HCT116 (cell line): ENCODE data around the gene IQCH. TPM values are rescaled to one million over a fixed set of nuclear protein-coding genes. Genes with fewer than 3 reads are reported as not detected.

ENCODE experiments used
- ATAC-seq: fragments of 200-7000 bp; cut with Tn5 transposase; 2 replicates; pipeline ENCODE4 v1.9.1; 2020; ENCODE audit warnings: mild to moderate bottlenecking, moderate library complexity
- BruUV-seq: library from RNA; stranded (reverse); fragments of 400-500 nt; replicated peaks from 2 replicates; lab custom pipeline; 2021; lab: Mats Ljungman, UMichigan
- CTCF ChIA-PET: fragments of 300-600 bp; sonication (Branson Sonifier 250); formaldehyde crosslinking; loops from one replicate; lab custom pipeline; 2021; ENCODE audit warnings: antibody characterized with exemption; lab: Charles Lee
- POLR2A ChIA-PET: fragments of 300-600, 350-600 bp; sonication (Branson Sonifier 250); formaldehyde crosslinking; loops from one replicate; lab custom pipeline; 2021; ENCODE audit warnings: antibody characterized with exemption; lab: Charles Lee
- RAD21 ChIA-PET, 2 experiments: fragments of 300-600 bp; sonication (Branson Sonifier 250); formaldehyde crosslinking; loops; one replicate each; lab custom pipeline; 2023; ENCODE audit warnings: low total read pairs in 2 of 2; ENCODE audit not compliant: uncharacterized antibody in 2 of 2, unreplicated experiment in 2 of 2, low non-redundant PET in 1 of 2; lab: Charles Lee
- DNase-seq: peaks from one replicate; pipeline ENCODE4 v3.0.0-alpha.2; 2010; ENCODE audit warnings: low read depth, low spot score
- H2AFZ ChIP-seq: fragments of 200-600 bp; shearing (Covaris generic), sonication (generic); 2 replicates; pipeline ENCODE4 v1.6.1; 2017; ENCODE audit warnings: low read depth, mixed run types, mixed read lengths, antibody characterized with exemption, low read length; ENCODE audit not compliant: poor library complexity, severe bottlenecking
- H3K27ac ChIP-seq: 2 replicates; pipeline ENCODE4 v1.5.1; 2012; ENCODE audit warnings: low read depth, low read length
- H3K27me3 ChIP-seq: fragments of 200-600 bp; sonication (generic); 2 replicates; pipeline ENCODE4 v1.6.1; 2016; ENCODE audit warnings: mixed run types, low read length, mixed read lengths; ENCODE audit not compliant: insufficient read depth
- H3K36me3 ChIP-seq, 2 experiments: fragments of 200-500 bp in 1 of 2; fragments of 200-600 bp in 1 of 2; sonication (Bioruptor generic) in 1 of 2; sonication (generic) in 1 of 2; 2 replicates each; pipeline versions ENCODE4 v1.5.1 to v1.6.1; 2014 to 2016; ENCODE audit warnings: low read length in 2 of 2, inconsistent platforms in 1 of 2, mixed read lengths in 1 of 2, mixed run types in 1 of 2; ENCODE audit not compliant: insufficient read depth in 2 of 2, control insufficient read depth in 1 of 2
- H3K4me1 ChIP-seq, 2 experiments: fragments of 200-600 bp in 1 of 2; sonication (generic) in 1 of 2; 2 replicates each; pipeline versions ENCODE4 v1.5.1 to v1.6.1; 2012 to 2017; ENCODE audit warnings: low read length in 2 of 2, inconsistent platforms in 1 of 2, mild to moderate bottlenecking in 1 of 2, mixed read lengths in 1 of 2, mixed run types in 1 of 2, moderate library complexity in 1 of 2; ENCODE audit not compliant: insufficient read depth in 2 of 2, control insufficient read depth in 1 of 2
- H3K4me2 ChIP-seq: fragments of 200-600 bp; sonication (generic); 2 replicates; pipeline ENCODE4 v1.6.1; 2017; ENCODE audit warnings: mixed run types, low read length, mixed read lengths
- H3K4me3 ChIP-seq, 2 experiments: fragments of 200-600 bp in 1 of 2; sonication (generic) in 1 of 2; replicated peaks in 1 of 2; 2 replicates each; pipeline ENCODE4 v1.5.1; 2011 to 2016; ENCODE audit warnings: low read length in 2 of 2, control low read depth in 1 of 2, low read depth in 1 of 2, mild to moderate bottlenecking in 1 of 2, mixed read lengths in 1 of 2, mixed run types in 1 of 2
- H3K79me2 ChIP-seq: fragments of 200-600 bp; sonication (generic); 2 replicates; pipeline ENCODE4 v1.6.1; 2017; ENCODE audit warnings: mild to moderate bottlenecking, mixed run types, low read length, moderate library complexity, mixed read lengths; ENCODE audit not compliant: insufficient read depth
- H3K9ac ChIP-seq: fragments of 200-600 bp; sonication (generic); 2 replicates; pipeline ENCODE4 v1.6.1; 2016; ENCODE audit warnings: low read length, mixed read lengths
- H3K9me2 ChIP-seq: fragments of 200-600 bp; sonication (generic), shearing (Covaris generic); 2 replicates; pipeline ENCODE4 v1.6.1; 2017; ENCODE audit warnings: mixed run types, mild to moderate bottlenecking, moderate library complexity; ENCODE audit not compliant: insufficient read depth
- H3K9me3 ChIP-seq, 2 experiments: fragments of 200-500 bp in 1 of 2; fragments of 200-600 bp in 1 of 2; sonication (Bioruptor generic) in 1 of 2; sonication (generic) in 1 of 2; 2 replicates each; pipeline ENCODE4 v1.6.1; 2014 to 2017; ENCODE audit warnings: low read length in 2 of 2, mixed read lengths in 2 of 2, inconsistent platforms in 1 of 2, low read depth in 1 of 2, mild to moderate bottlenecking in 1 of 2, mixed run types in 1 of 2, moderate library complexity in 1 of 2; ENCODE audit not compliant: control insufficient read depth in 1 of 2, insufficient read depth in 1 of 2
- H4K20me1 ChIP-seq: fragments of 200-600 bp; sonication (generic), shearing (Covaris generic); 2 replicates; pipeline ENCODE4 v1.6.1; 2017; ENCODE audit warnings: mixed run types, mild to moderate bottlenecking, moderate library complexity; ENCODE audit not compliant: insufficient read depth
- CEBPB ChIP-seq: IDR thresholded peaks from 2 replicates; pipeline ENCODE4 v1.6.1; 2012; ENCODE audit warnings: low read depth
- ELF1 ChIP-seq: IDR thresholded peaks from 2 replicates; pipeline ENCODE4 v1.6.1; 2012; ENCODE audit warnings: low read depth, borderline replicate concordance
- EZH2phosphoT487 ChIP-seq: fragments of 200-600 bp; IDR thresholded peaks from 2 replicates; pipeline ENCODE4 v1.6.1; 2018; ENCODE audit warnings: antibody characterized with exemption, borderline replicate concordance
- JUND ChIP-seq: IDR thresholded peaks from 2 replicates; pipeline ENCODE4 v1.6.1; 2012
- POLR2AphosphoS5 ChIP-seq: IDR thresholded peaks from 2 replicates; pipeline ENCODE4 v1.6.1; 2011; ENCODE audit warnings: mild to moderate bottlenecking, low read depth, low read length, moderate library complexity
- SIN3A ChIP-seq: IDR thresholded peaks from 2 replicates; pipeline ENCODE4 v1.6.1; 2012; ENCODE audit warnings: low read depth
- SP1 ChIP-seq: IDR thresholded peaks from 2 replicates; pipeline ENCODE4 v1.6.1; 2012; ENCODE audit warnings: low read depth
- SRF ChIP-seq: IDR thresholded peaks from 2 replicates; pipeline ENCODE4 v1.6.1; 2012; ENCODE audit warnings: low read depth
- TCF7L2 ChIP-seq: IDR thresholded peaks from 2 replicates; pipeline ENCODE4 v1.7.0; 2011; ENCODE audit warnings: borderline replicate concordance, inconsistent platforms; ENCODE audit not compliant: insufficient read depth, insufficient read length; ENCODE audit errors: extremely low read depth
- YY1 ChIP-seq: IDR thresholded peaks from 2 replicates; pipeline ENCODE4 v1.6.1; 2011; ENCODE audit warnings: low read length, low read depth, moderate library complexity, mild to moderate bottlenecking; ENCODE audit not compliant: insufficient replicate concordance; ENCODE audit errors: extremely low read depth
- intact Hi-C: fragments of 100-400 bp; cut with micrococcal nuclease; formaldehyde crosslinking; loops from 2 replicates; pipeline ENCODE4 v1.10.0; 2022
- total RNA-seq: library from RNA; stranded (reverse); gene quantifications from one replicate; pipeline ENCODE4 v1.2.1, GENCODE V29; 2021; ENCODE audit not compliant: unreplicated experiment
- TF ChIP-seq, protein P1 (sequence below): IDR thresholded peaks from 2 replicates; pipeline ENCODE4 v1.6.1; 2012; ENCODE audit warnings: low read depth
- TF ChIP-seq, protein P2 (sequence below), 3 experiments: fragments of 200-600 bp in 1 of 3; sonication (generic) in 1 of 3; IDR thresholded peaks in 2 of 3; conservative IDR thresholded peaks in 1 of 3; 2 replicates each; pipeline ENCODE4 v1.5.1; 2012 to 2017; ENCODE audit warnings: low read depth in 2 of 3, low read length in 2 of 3, antibody characterized with exemption in 1 of 3, borderline replicate concordance in 1 of 3, control low read depth in 1 of 3, mild to moderate bottlenecking in 1 of 3, mixed read lengths in 1 of 3, mixed run types in 1 of 3, moderate library complexity in 1 of 3; ENCODE audit not compliant: insufficient read depth in 1 of 3
- TF ChIP-seq, protein P3 (sequence below): IDR thresholded peaks from 2 replicates; pipeline ENCODE4 v1.6.1; 2011; ENCODE audit warnings: mild to moderate bottlenecking, low read length, moderate library complexity; ENCODE audit not compliant: insufficient replicate concordance; ENCODE audit errors: extremely low read depth

Gene IQCH
- total RNA-seq, 1 experiment from 2014 or later: 4.6 TPM

DNA sequence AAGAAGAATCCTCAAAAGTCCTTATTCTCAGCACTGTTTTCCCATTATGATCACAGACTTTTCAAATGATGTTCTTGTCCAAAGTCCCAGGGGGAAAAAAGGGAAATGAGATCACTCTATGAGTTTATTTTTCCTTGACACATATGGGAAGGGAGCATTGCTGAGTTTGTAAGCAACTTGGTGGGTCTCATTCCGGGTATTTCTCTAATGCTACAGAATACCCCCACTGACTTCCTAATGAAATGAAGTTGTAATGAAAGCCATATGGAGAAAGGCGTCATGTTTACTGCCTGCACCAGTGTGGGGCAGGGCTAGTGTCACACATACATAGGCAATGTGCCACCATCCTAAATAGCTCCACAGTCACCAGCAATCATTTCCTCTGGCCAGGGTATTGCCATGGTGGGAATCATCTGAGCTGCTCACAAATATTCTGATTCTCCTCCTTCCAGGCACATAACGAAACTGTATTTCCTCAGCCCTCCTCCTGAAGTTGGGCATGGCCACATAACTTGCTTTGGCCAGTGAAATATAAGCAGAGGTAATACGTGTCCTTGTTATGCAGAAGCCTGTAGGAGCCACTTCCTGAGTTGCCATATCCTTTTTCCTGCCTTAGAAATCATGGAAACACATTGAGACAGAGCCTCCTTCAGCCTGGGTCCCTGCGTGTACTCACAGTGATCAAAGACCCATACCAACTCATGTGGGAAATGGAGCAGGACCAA lies 225.4 kb downstream of the IQCH start (continued):
- TF ChIP-seq CEBPB: no peak
- TF ChIP-seq TCF7L2: no peak
- no peak for TF ChIP-seq SRF
- TF ChIP-seq, protein P1, sequence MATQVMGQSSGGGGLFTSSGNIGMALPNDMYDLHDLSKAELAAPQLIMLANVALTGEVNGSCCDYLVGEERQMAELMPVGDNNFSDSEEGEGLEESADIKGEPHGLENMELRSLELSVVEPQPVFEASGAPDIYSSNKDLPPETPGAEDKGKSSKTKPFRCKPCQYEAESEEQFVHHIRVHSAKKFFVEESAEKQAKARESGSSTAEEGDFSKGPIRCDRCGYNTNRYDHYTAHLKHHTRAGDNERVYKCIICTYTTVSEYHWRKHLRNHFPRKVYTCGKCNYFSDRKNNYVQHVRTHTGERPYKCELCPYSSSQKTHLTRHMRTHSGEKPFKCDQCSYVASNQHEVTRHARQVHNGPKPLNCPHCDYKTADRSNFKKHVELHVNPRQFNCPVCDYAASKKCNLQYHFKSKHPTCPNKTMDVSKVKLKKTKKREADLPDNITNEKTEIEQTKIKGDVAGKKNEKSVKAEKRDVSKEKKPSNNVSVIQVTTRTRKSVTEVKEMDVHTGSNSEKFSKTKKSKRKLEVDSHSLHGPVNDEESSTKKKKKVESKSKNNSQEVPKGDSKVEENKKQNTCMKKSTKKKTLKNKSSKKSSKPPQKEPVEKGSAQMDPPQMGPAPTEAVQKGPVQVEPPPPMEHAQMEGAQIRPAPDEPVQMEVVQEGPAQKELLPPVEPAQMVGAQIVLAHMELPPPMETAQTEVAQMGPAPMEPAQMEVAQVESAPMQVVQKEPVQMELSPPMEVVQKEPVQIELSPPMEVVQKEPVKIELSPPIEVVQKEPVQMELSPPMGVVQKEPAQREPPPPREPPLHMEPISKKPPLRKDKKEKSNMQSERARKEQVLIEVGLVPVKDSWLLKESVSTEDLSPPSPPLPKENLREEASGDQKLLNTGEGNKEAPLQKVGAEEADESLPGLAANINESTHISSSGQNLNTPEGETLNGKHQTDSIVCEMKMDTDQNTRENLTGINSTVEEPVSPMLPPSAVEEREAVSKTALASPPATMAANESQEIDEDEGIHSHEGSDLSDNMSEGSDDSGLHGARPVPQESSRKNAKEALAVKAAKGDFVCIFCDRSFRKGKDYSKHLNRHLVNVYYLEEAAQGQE: no peak
- no peak for TF ChIP-seq SIN3A
- TF ChIP-seq POLR2AphosphoS5: no peak
- TF ChIP-seq, all 23 proteins: peak for 0

- ChIA-PET POLR2A (no interaction called here), CTCF (no interaction called here), RAD21 (no interaction called here)
- H3K27me3 ChIP-seq: no peaks in the 10 kb centered on the region
- H3K4me3 ChIP-seq: no peak overlapping the region
- TF ChIP-seq ELF1 (no peak), SP1 (no peak), YY1 (no peak), JUND (no peak), TCF7L2 (no peak), EZH2phosphoT487 (no peak)
- TF ChIP-seq, protein P2, sequence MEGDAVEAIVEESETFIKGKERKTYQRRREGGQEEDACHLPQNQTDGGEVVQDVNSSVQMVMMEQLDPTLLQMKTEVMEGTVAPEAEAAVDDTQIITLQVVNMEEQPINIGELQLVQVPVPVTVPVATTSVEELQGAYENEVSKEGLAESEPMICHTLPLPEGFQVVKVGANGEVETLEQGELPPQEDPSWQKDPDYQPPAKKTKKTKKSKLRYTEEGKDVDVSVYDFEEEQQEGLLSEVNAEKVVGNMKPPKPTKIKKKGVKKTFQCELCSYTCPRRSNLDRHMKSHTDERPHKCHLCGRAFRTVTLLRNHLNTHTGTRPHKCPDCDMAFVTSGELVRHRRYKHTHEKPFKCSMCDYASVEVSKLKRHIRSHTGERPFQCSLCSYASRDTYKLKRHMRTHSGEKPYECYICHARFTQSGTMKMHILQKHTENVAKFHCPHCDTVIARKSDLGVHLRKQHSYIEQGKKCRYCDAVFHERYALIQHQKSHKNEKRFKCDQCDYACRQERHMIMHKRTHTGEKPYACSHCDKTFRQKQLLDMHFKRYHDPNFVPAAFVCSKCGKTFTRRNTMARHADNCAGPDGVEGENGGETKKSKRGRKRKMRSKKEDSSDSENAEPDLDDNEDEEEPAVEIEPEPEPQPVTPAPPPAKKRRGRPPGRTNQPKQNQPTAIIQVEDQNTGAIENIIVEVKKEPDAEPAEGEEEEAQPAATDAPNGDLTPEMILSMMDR (IDR thresholded peaks at IDR 0.05 in 2 of 3, conservative IDR thresholded peaks at IDR 0.05 in 1 of 3; ENCODE audit: borderline replicate concordance in 1 of 3, insufficient read depth in 1 of 3, low read depth in 2 of 3, low read length in 2 of 3): no peak
- TF ChIP-seq, protein P3, sequence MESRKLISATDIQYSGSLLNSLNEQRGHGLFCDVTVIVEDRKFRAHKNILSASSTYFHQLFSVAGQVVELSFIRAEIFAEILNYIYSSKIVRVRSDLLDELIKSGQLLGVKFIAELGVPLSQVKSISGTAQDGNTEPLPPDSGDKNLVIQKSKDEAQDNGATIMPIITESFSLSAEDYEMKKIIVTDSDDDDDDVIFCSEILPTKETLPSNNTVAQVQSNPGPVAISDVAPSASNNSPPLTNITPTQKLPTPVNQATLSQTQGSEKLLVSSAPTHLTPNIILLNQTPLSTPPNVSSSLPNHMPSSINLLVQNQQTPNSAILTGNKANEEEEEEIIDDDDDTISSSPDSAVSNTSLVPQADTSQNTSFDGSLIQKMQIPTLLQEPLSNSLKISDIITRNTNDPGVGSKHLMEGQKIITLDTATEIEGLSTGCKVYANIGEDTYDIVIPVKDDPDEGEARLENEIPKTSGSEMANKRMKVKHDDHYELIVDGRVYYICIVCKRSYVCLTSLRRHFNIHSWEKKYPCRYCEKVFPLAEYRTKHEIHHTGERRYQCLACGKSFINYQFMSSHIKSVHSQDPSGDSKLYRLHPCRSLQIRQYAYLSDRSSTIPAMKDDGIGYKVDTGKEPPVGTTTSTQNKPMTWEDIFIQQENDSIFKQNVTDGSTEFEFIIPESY: no peak
- no peak for DNase-seq
- H3K4me1 ChIP-seq: no peaks in the 10 kb centered on the region
- no peaks in the 10 kb centered on the region for H3K79me2 ChIP-seq
- no peak overlapping the region for H3K4me2 ChIP-seq
- intact Hi-C loops: no loop called here
- H2AFZ ChIP-seq: no peak overlapping the region
- H3K27ac ChIP-seq: no peak overlapping the region
- no peak overlapping the region for H3K9ac ChIP-seq
- H3K9me3 ChIP-seq: no peaks in the 10 kb centered on the region
- no peak for ATAC-seq
- no peaks in the 10 kb centered on the region for H3K36me3 ChIP-seq
- no TSS peak for BruUV-seq
- H3K9me2 ChIP-seq: no peaks in the 10 kb centered on the region
- H4K20me1 ChIP-seq: no peaks in the 10 kb centered on the region
Observed at GRCh38 chr15:67480741-67481140, 226.2 kb downstream of the IQCH start.
